Mucosa of stomach (tissue), 1 donor: Measurements from ENCODE around the gene ARHGEF4.

Experiments
- H3K27me3 ChIP-seq: one replicate; pipeline ENCODE4 v1.7.0; 2013; ENCODE audit warnings: mild to moderate bottlenecking, low read length; ENCODE audit not compliant: control insufficient read depth, insufficient read depth
- H3K36me3 ChIP-seq: one replicate; pipeline ENCODE4 v1.7.0; 2013; ENCODE audit warnings: low read length; ENCODE audit not compliant: control insufficient read depth, insufficient read depth
- H3K4me1 ChIP-seq: one replicate; pipeline ENCODE4 v1.7.0; 2013; ENCODE audit warnings: mild to moderate bottlenecking, low read length; ENCODE audit not compliant: control insufficient read depth, insufficient read depth
- H3K4me3 ChIP-seq: one replicate; pipeline ENCODE4 v1.7.0; 2013; ENCODE audit warnings: low read length
- H3K9ac ChIP-seq: one replicate; pipeline ENCODE4 v1.7.0; 2013; ENCODE audit warnings: mild to moderate bottlenecking, low read length, moderate library complexity
- H3K9me3 ChIP-seq: one replicate; pipeline ENCODE4 v1.7.0; 2013; ENCODE audit warnings: mild to moderate bottlenecking, low read length, moderate library complexity; ENCODE audit not compliant: control insufficient read depth
- donor health status: Pancreatic carcinoma.

Gene ARHGEF4

DNA sequence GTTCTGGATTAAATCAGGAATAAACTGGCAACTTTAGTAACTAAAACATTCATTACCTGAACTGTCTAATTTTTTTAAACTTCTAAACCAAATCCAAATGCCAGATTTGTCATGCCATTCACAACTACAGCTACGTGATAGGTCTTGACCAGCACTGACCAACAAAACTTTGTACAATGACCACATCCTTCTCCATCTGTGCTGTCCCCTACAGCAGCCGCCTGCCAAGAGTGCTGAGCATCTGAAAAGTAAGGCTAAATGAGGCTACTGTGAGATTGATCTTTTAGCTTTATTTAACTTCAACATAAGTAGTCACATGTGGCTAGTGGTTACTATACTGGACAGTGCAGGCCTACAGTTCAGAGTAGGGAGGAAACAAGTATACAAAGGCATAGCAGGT lies 248.9 kb downstream of the ARHGEF4 start:
- no peaks in the 10 kb centered on the region for H3K4me1 ChIP-seq
- H3K36me3 ChIP-seq: peaks cover 8% of the 10 kb centered on the region

DNA sequence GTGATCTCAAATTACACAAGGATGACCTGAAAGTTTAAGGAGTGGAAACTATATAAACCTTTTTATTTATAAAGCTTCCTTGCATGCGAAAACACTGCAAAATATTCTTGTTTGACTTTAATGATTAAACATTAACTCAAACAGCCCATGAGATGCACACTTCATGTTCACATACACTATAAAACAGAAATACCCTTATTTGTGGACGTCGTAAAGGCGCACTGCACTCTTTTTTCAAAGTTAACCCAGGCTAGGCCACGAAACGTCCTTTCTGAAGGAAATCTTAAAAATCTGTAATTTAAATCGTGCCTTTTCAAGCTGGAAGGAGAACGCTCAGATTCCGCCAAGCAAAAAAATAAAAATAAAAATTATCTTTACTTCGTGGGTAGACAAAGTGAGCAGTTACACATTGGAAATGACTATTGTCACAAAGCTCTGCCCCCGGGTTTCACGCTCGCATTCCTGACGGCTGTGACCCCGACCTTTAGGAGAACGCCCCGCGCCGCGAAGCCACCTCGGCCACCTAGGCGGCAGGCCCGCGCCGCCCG lies 255.8 kb downstream of the ARHGEF4 start:
- Histone ChIP-seq H3K27me3 (no peaks in the 10 kb centered on the region), H3K4me1 (no peaks in the 10 kb centered on the region), H3K4me3 (peak overlapping the region; percentile 46), H3K9me3 (no peaks in the 10 kb centered on the region), H3K36me3 (peaks cover 5% of the 10 kb centered on the region), H3K9ac (peak overlapping the region; percentile 94)

More for the DNA sequence above, 248.9 kb downstream of the ARHGEF4 start:
- no peaks in the 10 kb centered on the region for H3K27me3 ChIP-seq
- no peak overlapping the region for H3K9ac ChIP-seq
- no peak overlapping the region for H3K4me3 ChIP-seq
- H3K9me3 ChIP-seq: no peaks in the 10 kb centered on the region

DNA sequence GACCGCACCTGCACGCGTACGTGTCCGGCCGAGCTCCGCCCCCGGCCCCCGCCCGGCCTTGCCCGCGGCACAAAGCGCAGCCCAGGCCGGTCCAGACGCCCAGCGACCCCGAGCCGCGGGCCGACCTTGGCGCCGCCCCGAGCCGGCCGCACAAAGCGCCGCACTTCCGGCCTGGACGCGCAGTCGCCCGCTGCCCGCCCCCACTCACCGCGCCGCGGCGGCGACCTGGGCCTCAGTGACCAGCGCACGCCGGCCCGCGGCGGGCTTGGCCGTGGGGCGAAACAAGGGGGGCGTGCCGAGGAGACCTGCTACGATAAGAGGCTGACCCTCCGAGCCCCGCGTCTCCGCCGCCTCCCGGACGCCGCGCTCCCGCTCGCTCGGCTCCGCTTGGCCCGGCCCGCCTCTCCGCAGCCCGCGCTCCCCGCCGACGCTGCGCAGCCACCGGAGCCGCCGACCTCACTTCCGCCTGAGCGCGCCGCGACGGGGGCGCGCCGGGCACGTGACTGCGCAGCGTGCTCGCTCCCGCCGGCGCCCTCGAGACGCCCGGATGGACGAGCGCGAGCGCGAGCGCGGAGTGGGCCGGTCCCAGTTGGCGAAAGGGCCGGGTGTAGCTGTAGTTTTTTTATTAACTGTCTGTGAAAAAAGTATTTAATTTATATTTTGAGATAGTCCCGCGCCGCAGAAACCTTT lies 256.4 kb downstream of the ARHGEF4 start, which contains the start of gene FAM168B:
Gene FAM168B (minus strand): TSS at position 455 of the 690 bp plus-strand sequence. CDS start 10,814 bp downstream, outside the sequence.
- Histone ChIP-seq H3K4me3 (peak within 1 kb of the TSS; percentile 71), H3K4me1 (no peaks in the 10 kb centered on the region), H3K9ac (peak within 1 kb of the TSS; percentile 94), H3K9me3 (no peaks in the 10 kb centered on the region), H3K36me3 (no peaks in the 10 kb centered on the region), H3K27me3 (no peaks in the 10 kb centered on the region)

DNA sequence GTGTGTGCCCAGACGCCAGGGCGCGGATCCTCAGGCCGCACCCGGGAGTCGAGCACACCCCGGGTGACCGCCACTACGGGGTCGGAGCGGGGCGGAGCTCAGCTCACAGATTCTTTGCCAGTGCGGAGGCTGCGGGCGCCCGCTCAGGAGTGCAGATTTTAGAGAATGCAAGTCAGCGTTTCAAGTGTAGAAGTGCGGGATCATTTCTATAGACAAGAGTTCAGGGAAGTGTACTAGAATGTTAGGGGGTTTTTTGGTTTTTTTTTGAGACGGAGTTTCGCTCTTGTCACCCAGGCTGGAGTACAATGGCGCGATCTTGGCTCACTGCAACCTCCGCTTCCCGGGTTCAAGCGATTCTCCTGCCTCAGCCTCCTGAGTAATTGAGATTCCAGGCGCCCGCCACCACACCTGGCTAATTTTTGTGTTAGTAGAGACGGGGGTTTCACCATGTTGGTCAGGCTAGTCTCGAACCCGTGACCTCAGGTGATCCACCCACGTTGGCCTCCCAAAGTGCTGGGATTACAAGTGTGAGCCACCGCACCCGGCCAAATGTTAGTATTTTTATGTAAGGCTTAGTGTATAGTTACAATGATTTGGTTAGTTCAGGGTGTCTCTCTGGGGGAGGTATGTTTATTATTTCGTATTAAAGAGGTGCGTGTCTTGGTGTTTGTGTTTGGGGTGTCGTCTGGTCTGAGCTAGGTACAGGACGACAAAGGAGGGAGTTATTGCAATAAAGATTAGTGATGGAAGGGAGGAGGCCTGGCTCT lies 257.2 kb downstream of the ARHGEF4 start:
- Histone ChIP-seq H3K27me3 (no peaks in the 10 kb centered on the region), H3K36me3 (no peaks in the 10 kb centered on the region), H3K4me3 (peak overlapping the region; percentile 71), H3K9ac (peak overlapping the region; percentile 94), H3K4me1 (no peaks in the 10 kb centered on the region), H3K9me3 (no peaks in the 10 kb centered on the region)

DNA sequence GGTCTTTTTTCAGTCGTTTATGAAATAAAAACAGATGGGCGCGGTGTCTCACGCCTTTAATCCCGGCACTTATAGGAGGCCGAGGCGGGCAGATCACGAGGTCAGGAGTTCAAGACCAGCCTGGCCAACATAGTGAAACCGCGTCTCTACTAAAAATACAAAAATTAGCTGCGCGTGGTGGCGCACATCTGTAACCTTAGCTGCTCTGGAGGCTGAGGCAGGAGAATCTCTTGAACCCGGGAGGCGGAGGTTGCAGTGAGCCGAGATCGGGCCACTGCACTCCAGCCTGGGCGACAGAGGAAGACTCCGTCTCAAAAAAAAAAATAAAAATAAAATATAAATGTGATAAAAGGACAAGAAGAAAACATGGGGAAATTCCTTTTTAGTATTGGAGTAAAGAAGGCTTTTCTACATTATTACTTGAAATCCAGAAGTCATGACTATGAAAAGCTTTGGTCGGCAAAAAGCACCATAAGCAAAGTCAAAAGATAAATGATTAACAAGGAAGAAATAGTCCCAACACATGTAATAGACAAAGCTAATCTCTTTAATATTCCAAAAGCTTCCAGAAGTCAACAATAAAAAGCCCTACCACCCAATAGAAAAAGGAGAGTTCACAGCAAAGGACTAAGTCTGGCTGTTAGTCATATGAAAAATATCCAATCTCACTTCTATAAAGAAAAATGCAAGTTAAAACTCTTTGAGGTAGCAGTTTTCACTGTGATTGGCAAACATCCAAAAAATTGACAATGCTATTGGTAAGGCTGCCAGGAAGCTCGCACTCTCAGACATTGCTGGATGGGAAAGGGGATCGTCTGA lies 258.0 kb downstream of the ARHGEF4 start:
- Histone ChIP-seq H3K4me1 (no peaks in the 10 kb centered on the region), H3K27me3 (no peaks in the 10 kb centered on the region), H3K9me3 (no peaks in the 10 kb centered on the region), H3K36me3 (no peaks in the 10 kb centered on the region), H3K9ac (no peak overlapping the region), H3K4me3 (peak overlapping the region; percentile 71)
